Memory B cell (primary cell): Measurements from ENCODE around the gene CCDC141.

Experiments
- ATAC-seq: fragments of 150-1000 bp; cut with Tn5 transposase; 2 replicates; pipeline ENCODE4 v1.10.0; 2021; ENCODE audit warnings: low read depth, mild to moderate bottlenecking, moderate library complexity
- DNase-seq, 2 donors: peaks; one replicate each; pipeline ENCODE4 v3.0.0; 2022; ENCODE audit warnings: low spot score in 2 of 2
- H3K27ac Mint-ChIP-seq: one replicate; pipeline ENCODE4 v1.8.0; 2022; ENCODE audit warnings: mild to moderate bottlenecking, moderate library complexity, mixed read lengths
- H3K27me3 Mint-ChIP-seq: one replicate; pipeline ENCODE4 v1.8.0; 2022; ENCODE audit warnings: mixed read lengths
- H3K36me3 Mint-ChIP-seq: one replicate; pipeline ENCODE4 v1.8.0; 2022; ENCODE audit warnings: mild to moderate bottlenecking, mixed read lengths
- H3K4me1 Mint-ChIP-seq: one replicate; pipeline ENCODE4 v1.8.0; 2022; ENCODE audit warnings: mixed read lengths
- H3K4me3 Mint-ChIP-seq: one replicate; pipeline ENCODE4 v1.8.0; 2022; ENCODE audit warnings: mild to moderate bottlenecking, moderate library complexity, mixed read lengths
- H3K9me3 Mint-ChIP-seq: one replicate; pipeline ENCODE4 v1.8.0; 2022; ENCODE audit warnings: mixed read lengths

Gene CCDC141

GRCh38 chr2:178846458-178846802 lies 203.5 kb downstream of the CCDC141 start:
- H3K27me3 Mint-ChIP-seq = no peaks in the 10 kb centered on the region
- ATAC-seq = no peak
- no peak overlapping the region for H3K4me3 Mint-ChIP-seq
- no peaks in the 10 kb centered on the region for H3K4me1 Mint-ChIP-seq
- peaks cover 6% of the 10 kb centered on the region for H3K9me3 Mint-ChIP-seq
- peaks cover 37% of the 10 kb centered on the region for H3K36me3 Mint-ChIP-seq
- DNase-seq = no peak
- no peak overlapping the region for H3K27ac Mint-ChIP-seq

DNA sequence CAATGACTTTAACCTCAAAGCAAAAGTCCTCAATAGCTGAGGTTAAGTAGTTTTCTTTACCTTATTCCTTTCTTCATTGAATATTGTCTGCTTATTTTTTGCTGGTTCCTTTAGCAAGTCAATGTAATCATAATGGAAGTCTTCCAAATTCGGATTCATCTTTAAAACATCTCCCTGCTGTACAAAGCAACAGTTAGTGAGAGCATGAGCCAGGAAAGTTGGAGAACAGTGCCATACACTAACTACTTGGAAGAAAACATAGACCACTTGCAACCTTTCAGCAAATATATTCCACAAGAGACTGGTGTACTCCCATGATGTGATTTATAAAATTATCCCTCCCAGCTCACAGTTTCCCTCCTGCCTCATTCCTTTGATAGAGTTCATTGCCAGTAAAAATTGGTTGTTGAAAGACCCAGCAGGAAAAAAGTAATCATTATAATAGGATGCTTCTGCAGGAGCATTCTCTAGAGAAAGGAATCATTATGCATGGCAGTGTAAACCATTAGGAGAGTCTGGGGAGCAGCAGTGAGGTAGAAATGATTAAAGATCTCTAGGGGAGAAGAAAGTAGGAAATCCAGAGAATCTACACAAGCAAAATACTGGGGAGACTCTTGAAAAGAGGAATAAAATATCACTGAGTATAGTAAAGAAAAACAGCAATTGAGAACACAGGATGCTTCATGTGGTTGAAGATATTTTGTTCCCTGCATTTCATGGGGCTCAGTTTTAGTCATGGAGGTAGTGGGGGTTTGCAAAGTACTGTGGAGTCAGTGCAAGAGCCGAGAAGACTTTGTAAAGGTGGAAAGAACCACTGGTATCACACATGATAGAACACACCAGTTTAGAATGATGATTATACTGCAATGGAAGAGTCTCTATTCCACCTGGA lies 204.1 kb downstream of the CCDC141 start:
- Mint-ChIP-seq H3K36me3 (peaks cover 38% of the 10 kb centered on the region), H3K4me3 (no peak overlapping the region), H3K27ac (no peak overlapping the region), H3K9me3 (peaks cover 6% of the 10 kb centered on the region), H3K27me3 (no peaks in the 10 kb centered on the region), H3K4me1 (no peaks in the 10 kb centered on the region)
- DNase-seq = no peak
- no peak for ATAC-seq

DNA sequence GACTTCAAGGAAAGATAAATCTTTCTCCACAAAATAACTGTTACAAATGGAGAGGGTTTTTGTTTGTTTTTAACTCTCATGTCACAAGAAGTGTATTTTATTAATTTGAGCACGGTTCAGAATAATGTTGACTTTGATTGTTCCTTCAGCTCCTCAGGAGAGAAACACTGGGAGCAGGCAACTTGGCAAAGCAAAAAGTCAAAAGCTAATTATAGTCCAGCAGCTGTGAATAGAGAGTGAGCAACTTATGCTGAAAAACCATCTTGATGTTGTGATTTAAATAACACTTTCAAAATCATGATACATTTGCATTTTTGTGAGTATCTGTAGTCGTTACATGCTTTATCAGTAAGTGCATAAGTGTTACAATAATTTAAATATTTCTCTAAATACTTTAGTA lies 205.2 kb downstream of the CCDC141 start:
- H3K4me1 Mint-ChIP-seq = no peaks in the 10 kb centered on the region
- DNase-seq (no peak), ATAC-seq (no peak)
- no peak overlapping the region for H3K27ac Mint-ChIP-seq
- no peaks in the 10 kb centered on the region for H3K27me3 Mint-ChIP-seq
- no peak overlapping the region for H3K4me3 Mint-ChIP-seq
- H3K9me3 Mint-ChIP-seq = peaks cover 6% of the 10 kb centered on the region
- H3K36me3 Mint-ChIP-seq = peaks cover 42% of the 10 kb centered on the region

- Mint-ChIP-seq H3K27me3 (no peaks in the 10 kb centered on the region), H3K36me3 (peaks cover 41% of the 10 kb centered on the region)
- DNase-seq = no peak
Observed at GRCh38 chr2:178844269-178844668, 205.7 kb downstream of the CCDC141 start.

GRCh38 chr2:178843697-178844096 lies 206.2 kb downstream of the CCDC141 start:
- Mint-ChIP-seq H3K36me3 (peaks cover 41% of the 10 kb centered on the region), H3K4me1 (no peaks in the 10 kb centered on the region), H3K4me3 (no peak overlapping the region), H3K27me3 (no peaks in the 10 kb centered on the region), H3K9me3 (peaks cover 6% of the 10 kb centered on the region), H3K27ac (no peak overlapping the region)
- ATAC-seq (no peak), DNase-seq (no peak)

More at GRCh38 chr2:178844269-178844668, 205.7 kb downstream of the CCDC141 start:
- Mint-ChIP-seq H3K4me1 (no peaks in the 10 kb centered on the region), H3K4me3 (no peak overlapping the region), H3K27ac (no peak overlapping the region), H3K9me3 (peaks cover 6% of the 10 kb centered on the region)
- ATAC-seq = no peak

GRCh38 chr2:178836807-178837206 lies 213.1 kb downstream of the CCDC141 start:
- Mint-ChIP-seq H3K27me3 (no peaks in the 10 kb centered on the region), H3K9me3 (no peaks in the 10 kb centered on the region), H3K36me3 (peaks cover 39% of the 10 kb centered on the region), H3K4me1 (no peaks in the 10 kb centered on the region), H3K27ac (no peak overlapping the region), H3K4me3 (no peak overlapping the region)
- ATAC-seq (no peak), DNase-seq (no peak)

- DNase-seq = no peak
- peaks cover 6% of the 10 kb centered on the region for H3K4me1 Mint-ChIP-seq
- H3K27ac Mint-ChIP-seq = no peak overlapping the region
- H3K4me3 Mint-ChIP-seq = no peak overlapping the region
- no peak for ATAC-seq
- H3K9me3 Mint-ChIP-seq = no peaks in the 10 kb centered on the region
- no peaks in the 10 kb centered on the region for H3K27me3 Mint-ChIP-seq
- peaks cover 33% of the 10 kb centered on the region for H3K36me3 Mint-ChIP-seq
Observed at GRCh38 chr2:178834086-178834485, 215.9 kb downstream of the CCDC141 start.

- H3K27ac Mint-ChIP-seq = no peak overlapping the region
- H3K4me3 Mint-ChIP-seq = no peak overlapping the region
- ATAC-seq (no peak), DNase-seq (no peak)
- H3K27me3 Mint-ChIP-seq = no peaks in the 10 kb centered on the region
- H3K4me1 Mint-ChIP-seq = peaks cover 7% of the 10 kb centered on the region
- H3K36me3 Mint-ChIP-seq = peaks cover 31% of the 10 kb centered on the region
- no peaks in the 10 kb centered on the region for H3K9me3 Mint-ChIP-seq
Observed at GRCh38 chr2:178833382-178833781, 216.6 kb downstream of the CCDC141 start.

- no peaks in the 10 kb centered on the region for H3K27me3 Mint-ChIP-seq
- H3K9me3 Mint-ChIP-seq = peaks cover 2% of the 10 kb centered on the region
- no peak overlapping the region for H3K27ac Mint-ChIP-seq
- no peak for DNase-seq
- H3K4me3 Mint-ChIP-seq = no peak overlapping the region
- H3K36me3 Mint-ChIP-seq = peaks cover 34% of the 10 kb centered on the region
- H3K4me1 Mint-ChIP-seq = peaks cover 7% of the 10 kb centered on the region
- ATAC-seq = no peak
Observed at GRCh38 chr2:178830451-178830850, 219.5 kb downstream of the CCDC141 start.

DNA sequence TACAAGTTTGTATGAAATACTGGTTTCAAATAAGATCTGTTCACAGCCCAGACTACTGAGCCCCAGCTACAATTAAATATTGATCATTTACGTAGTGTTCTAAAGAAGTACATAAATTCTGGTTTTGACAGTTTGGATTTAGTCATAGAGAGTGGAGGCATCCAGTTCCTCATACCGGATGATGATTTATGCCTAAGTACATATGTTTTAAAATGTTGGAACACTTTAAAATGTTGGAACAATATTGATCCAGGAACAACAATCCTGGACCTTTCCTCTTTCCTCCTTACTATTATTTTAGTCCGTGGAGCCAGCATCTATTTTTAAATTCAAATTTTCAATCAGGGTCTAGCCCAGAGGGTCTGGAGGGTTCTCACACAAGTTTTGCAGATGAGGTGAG lies 220.0 kb downstream of the CCDC141 start:
- ATAC-seq = no peak
- Mint-ChIP-seq H3K36me3 (peaks cover 36% of the 10 kb centered on the region), H3K27me3 (no peaks in the 10 kb centered on the region), H3K4me3 (no peak overlapping the region), H3K9me3 (peaks cover 2% of the 10 kb centered on the region), H3K27ac (no peak overlapping the region), H3K4me1 (peaks cover 7% of the 10 kb centered on the region)
- no peak for DNase-seq

- no peak overlapping the region for H3K4me3 Mint-ChIP-seq
- DNase-seq = no peak
- no peak overlapping the region for H3K27ac Mint-ChIP-seq
- H3K27me3 Mint-ChIP-seq = no peaks in the 10 kb centered on the region
- peaks cover 2% of the 10 kb centered on the region for H3K9me3 Mint-ChIP-seq
- peaks cover 7% of the 10 kb centered on the region for H3K4me1 Mint-ChIP-seq
- ATAC-seq = no peak
- H3K36me3 Mint-ChIP-seq = peaks cover 35% of the 10 kb centered on the region
Observed at GRCh38 chr2:178829299-178829960, 220.5 kb downstream of the CCDC141 start.

- Mint-ChIP-seq H3K4me3 (no peak overlapping the region), H3K27me3 (no peaks in the 10 kb centered on the region), H3K27ac (no peak overlapping the region), H3K36me3 (peaks cover 32% of the 10 kb centered on the region), H3K9me3 (peaks cover 2% of the 10 kb centered on the region), H3K4me1 (peaks cover 7% of the 10 kb centered on the region)
- DNase-seq (no peak), ATAC-seq (no peak)
Observed at GRCh38 chr2:178828486-178828881, 221.5 kb downstream of the CCDC141 start.

DNA sequence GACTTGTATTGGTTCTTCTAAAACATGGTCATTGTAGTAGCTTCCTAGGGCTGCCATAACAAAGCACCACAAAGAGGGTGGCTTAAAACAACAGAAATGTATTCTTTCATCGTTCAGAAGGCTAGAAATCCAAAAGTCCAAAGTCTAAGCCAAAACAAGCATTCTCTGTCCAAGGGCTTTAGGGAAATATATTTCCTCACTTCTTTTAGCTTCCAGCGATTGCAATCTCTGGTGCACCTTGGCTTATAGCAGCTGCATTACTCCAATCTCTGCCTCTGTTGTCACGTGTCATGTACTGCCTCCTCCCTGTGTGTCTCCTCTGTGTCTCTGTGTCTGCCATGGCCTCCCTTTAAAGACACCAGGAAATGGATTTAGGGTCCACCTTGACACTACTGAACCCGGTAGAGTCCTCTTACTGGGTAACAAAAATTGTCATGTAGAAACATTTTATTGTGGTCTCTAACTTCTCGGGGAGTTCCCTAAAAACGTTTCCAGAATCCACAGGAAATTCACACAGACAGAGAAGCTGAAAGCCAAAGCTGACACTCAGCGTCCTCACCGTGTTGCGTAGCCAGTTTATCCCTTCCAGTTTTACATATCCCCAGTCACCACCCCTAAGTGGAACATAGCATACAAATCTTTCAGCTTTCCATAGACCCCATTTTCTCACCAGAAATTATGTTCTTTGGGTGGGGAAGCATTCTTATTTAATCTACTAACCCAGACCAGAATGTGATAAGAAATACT lies 222.0 kb downstream of the CCDC141 start:
- DNase-seq (no peak), ATAC-seq (no peak)
- no peak overlapping the region for H3K27ac Mint-ChIP-seq
- H3K4me3 Mint-ChIP-seq = no peak overlapping the region
- H3K4me1 Mint-ChIP-seq = peaks cover 7% of the 10 kb centered on the region
- H3K27me3 Mint-ChIP-seq = no peaks in the 10 kb centered on the region
- H3K9me3 Mint-ChIP-seq = peaks cover 2% of the 10 kb centered on the region
- peaks cover 29% of the 10 kb centered on the region for H3K36me3 Mint-ChIP-seq

- Mint-ChIP-seq H3K4me1 (peaks cover 7% of the 10 kb centered on the region), H3K36me3 (peaks cover 27% of the 10 kb centered on the region), H3K27ac (no peak overlapping the region), H3K4me3 (no peak overlapping the region), H3K27me3 (no peaks in the 10 kb centered on the region), H3K9me3 (peaks cover 2% of the 10 kb centered on the region)
- no peak for DNase-seq
- ATAC-seq = no peak
Observed at GRCh38 chr2:178827111-178827510, 222.8 kb downstream of the CCDC141 start.
